Measurements from ENCODE around the gene MRTFA. TPM values are rescaled to one million over a fixed set of nuclear protein-coding genes. Genes with fewer than 3 reads are reported as not detected.

Gene MRTFA
- total and polyA plus RNA-seq, 9 of the 15 experiments (the other 6 are each of a cell fraction or from before 2014, with no cell fraction given) = 0.84 to 21.1 (median 3.7) TPM

- Histone ChIP-seq H3K27ac (ENCODE audit: extremely low read depth, low read depth, low read length) (no peak overlapping the region), H4K20me1 (replicated peaks; ENCODE audit: control insufficient read depth, insufficient read depth, low read length) (no peaks in the 10 kb centered on the region), H3K79me2 (ENCODE audit: control insufficient read depth, insufficient read depth, low read length) (no peaks in the 10 kb centered on the region; the same call in 2 of the 3 replicates), H3K9me1 (ENCODE audit: control insufficient read depth, insufficient read depth, low read length) (peaks cover 3% of the 10 kb centered on the region), H3K9ac (ENCODE audit: insufficient read depth in 1 of 2, low read depth in 2 of 2, low read length in 2 of 2) (peak overlapping the region in 1 of 2 experiments; percentile 26; a peak in 1 of 4 replicates), H3K27me3 (ENCODE audit: control insufficient read depth in 2 of 2, insufficient read depth in 2 of 2, low read length in 2 of 2) (no peaks in the 10 kb centered on the region), H2AFZ (ENCODE audit: low read depth, low read length) (no peak overlapping the region), H3K4me2 (ENCODE audit: insufficient read depth, low read length) (no peak overlapping the region), H3K4me1 (replicated peaks in 1 of 2; ENCODE audit: control insufficient read depth in 2 of 2, insufficient read depth in 2 of 2, low read length in 2 of 2) (peaks cover 4 to 6% of the 10 kb centered on the region in 2 experiments; a peak in 3 of 5 replicates), H3K9me3 (replicated peaks; ENCODE audit: control insufficient read depth, insufficient read depth, low read depth, low read length) (no peaks in the 10 kb centered on the region), H3K36me3 (ENCODE audit: control insufficient read depth, insufficient read depth, low read length) (peaks cover 21% of the 10 kb centered on the region; the same call in 2 of the 3 replicates), H3K4me3 (no peak overlapping the region)
- POLR2A ChIA-PET = interaction anchor here (0.7 to 1.1 kb wide), 2 partner anchors 14 to 74 kb away, joined by 3 read pairs; no protein-coding TSS in a partner anchor
- FAIRE-seq (no peak), DNase-seq (ENCODE audit: extremely low read depth in 1 of 4, low spot score in 3 of 4) (no peak), ATAC-seq (no peak)
- intact Hi-C loops (cut with micrococcal nuclease) = no loop called here
- WGBS (ENCODE audit: insufficient coverage, low coverage, missing lambda C conversion rate) = no CpG with 5 or more reads among the region's 1 CpG
- CTCF ChIA-PET (ENCODE audit: low intra/inter-chr PET ratio) = no interaction called here
- TF ChIP-seq PML (IDR thresholded peaks at IDR 0.05; ENCODE audit: low read length) (no peak), IRF1 (CRISPR knock-in tag; IDR thresholded peaks at IDR 0.05; ENCODE audit: borderline replicate concordance) (no peak), NONO (IDR thresholded peaks at IDR 0.05; ENCODE audit: low read depth in 2 of 2, low read length in 1 of 2) (no peak), ZEB2 (IDR thresholded peaks at IDR 0.05) (no peak), TCF15 (CRISPR knock-in tag; IDR thresholded peaks at IDR 0.05) (no peak), HSF4 (CRISPR knock-in tag; IDR thresholded peaks at IDR 0.05; ENCODE audit: borderline replicate concordance) (no peak)
- BruUV-seq (replicated peaks) = no TSS peak
- in situ Hi-C loops (cut with MboI) = no loop called here
Observed at GRCh38 chr22:40397396-40397795, 239.1 kb downstream of the MRTFA start.
